Inflammatory macrophage (primary cell): Measurements from ENCODE around the gene MBTPS1.
A peak's percentile ranks its signal among the peaks of the same experiment; 100 is the strongest.

Source experiments
- DNase-seq, 2 donors: peaks; one replicate each; pipeline ENCODE4 v3.0.0-alpha.2; 2020 to 2022

MBTPS1 gene

GRCh38 chr16:84096447-84097005 is 20.2 kb downstream of the MBTPS1 start:
- DNase-seq, result no peak

GRCh38 chr16:84095466-84095865 is 21.3 kb downstream of the MBTPS1 start:
- DNase-seq, result no peak

- no peak for DNase-seq
Observed at GRCh38 chr16:84093879-84094270, 22.9 kb downstream of the MBTPS1 start.

GRCh38 chr16:84093120-84093878 is 23.4 kb downstream of the MBTPS1 start:
- no peak for DNase-seq

- DNase-seq, result no peak
Observed at GRCh38 chr16:84091460-84091859, 25.3 kb downstream of the MBTPS1 start.

GRCh38 chr16:84090211-84090610 is 26.5 kb downstream of the MBTPS1 start:
- DNase-seq, result no peak

GRCh38 chr16:84088695-84089395 is 27.9 kb downstream of the MBTPS1 start:
- DNase-seq, result no peak

GRCh38 chr16:84087466-84088151 is 29.1 kb downstream of the MBTPS1 start:
- no peak for DNase-seq

GRCh38 chr16:84087001-84087400 is 29.7 kb downstream of the MBTPS1 start:
- no peak for DNase-seq

GRCh38 chr16:84086341-84086740 is 30.4 kb downstream of the MBTPS1 start:
- no peak for DNase-seq

GRCh38 chr16:84085773-84086172 is 31.0 kb downstream of the MBTPS1 start:
- peak; percentile 36 to 58 for DNase-seq

GRCh38 chr16:84085271-84085667 is 31.5 kb downstream of the MBTPS1 start:
- no peak for DNase-seq

- peak in 1 of 2 donors; percentile 40 for DNase-seq
Observed at GRCh38 chr16:84084570-84085270, 32.0 kb downstream of the MBTPS1 start.

- peak; percentile 70 to 83 for DNase-seq
Observed at GRCh38 chr16:84082835-84083569, 33.7 kb downstream of the MBTPS1 start.

- no peak for DNase-seq
Observed at GRCh38 chr16:84082110-84082509, 34.6 kb downstream of the MBTPS1 start.

GRCh38 chr16:84081446-84081989 is 35.2 kb downstream of the MBTPS1 start:
- no peak for DNase-seq

- DNase-seq, result no peak
Observed at GRCh38 chr16:84080813-84081212, 35.9 kb downstream of the MBTPS1 start.

GRCh38 chr16:84080378-84080777 is 36.4 kb downstream of the MBTPS1 start:
- no peak for DNase-seq

GRCh38 chr16:84079664-84080063 is 37.1 kb downstream of the MBTPS1 start:
- DNase-seq, result no peak

- no peak for DNase-seq
Observed at GRCh38 chr16:84075376-84075775, 41.4 kb downstream of the MBTPS1 start.

- DNase-seq, result no peak
Observed at GRCh38 chr16:84074721-84075120, 42.0 kb downstream of the MBTPS1 start.

GRCh38 chr16:84072014-84072413 is 44.7 kb downstream of the MBTPS1 start:
- no peak for DNase-seq
